Kidney epithelial cell (primary cell): ENCODE data around the gene RABGAP1L. TPM values are rescaled to one million over a fixed set of nuclear protein-coding genes. Genes with fewer than 3 reads are reported as not detected.
"Not testable (repeated sequence)": the region's sequence is repeated elsewhere in the genome, so short reads cannot be mapped to it uniquely, and the experiment has no call there.

Source experiments
- DNase-seq: peaks from one replicate; pipeline ENCODE4 v3.0.0-alpha.2; 2010; ENCODE audit warnings: low read depth
- H3K27me3 ChIP-seq: 2 replicates; pipeline ENCODE4 v1.6.0; 2011; ENCODE audit warnings: low read length; ENCODE audit not compliant: control insufficient read depth, insufficient read depth
- H3K36me3 ChIP-seq: 2 replicates; pipeline ENCODE4 v1.5.1; 2011; ENCODE audit warnings: low read length; ENCODE audit not compliant: control insufficient read depth, insufficient read depth
- H3K4me3 ChIP-seq: 2 replicates; pipeline ENCODE4 v1.5.1; 2011; ENCODE audit warnings: low read depth, mild to moderate bottlenecking, control low read depth, low read length
- total RNA-seq: library from RNA; depleted of rRNA; stranded (reverse); fragments of >200 nt; gene quantifications from 2 replicates; pipeline ENCODE4 v1.2.3, GENCODE V29; 2015
- TF ChIP-seq, protein P1 (sequence below): IDR thresholded peaks from 2 replicates; pipeline ENCODE4 v1.5.1; 2011; ENCODE audit warnings: mild to moderate bottlenecking, moderate library complexity, low read length, control low read depth, inconsistent platforms; ENCODE audit not compliant: insufficient read depth, poor library complexity, severe bottlenecking

Gene RABGAP1L
- total RNA-seq, 1 donor from 2014 or later: 22.1 TPM

DNA sequence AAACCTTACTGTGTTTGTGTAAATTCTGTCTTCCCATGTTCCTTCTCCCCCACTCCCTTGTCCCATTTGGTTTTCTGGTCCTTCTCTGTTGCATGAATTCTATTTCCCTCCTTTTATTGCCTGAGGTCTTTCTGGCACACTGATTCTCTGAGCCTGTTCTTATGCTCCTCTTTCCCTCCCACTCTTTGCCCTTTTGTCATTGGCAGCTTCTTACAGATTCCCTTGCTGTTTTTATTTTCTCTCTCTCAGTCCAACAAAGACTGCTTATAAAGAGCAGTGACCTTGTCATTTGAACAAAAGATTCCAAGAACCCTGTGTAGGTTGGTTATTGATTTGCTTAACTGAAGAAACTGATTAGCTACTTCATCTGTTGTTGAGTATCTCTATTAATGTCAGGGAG, 338.2 kb downstream of the RABGAP1L start:
- TF ChIP-seq, protein P1, sequence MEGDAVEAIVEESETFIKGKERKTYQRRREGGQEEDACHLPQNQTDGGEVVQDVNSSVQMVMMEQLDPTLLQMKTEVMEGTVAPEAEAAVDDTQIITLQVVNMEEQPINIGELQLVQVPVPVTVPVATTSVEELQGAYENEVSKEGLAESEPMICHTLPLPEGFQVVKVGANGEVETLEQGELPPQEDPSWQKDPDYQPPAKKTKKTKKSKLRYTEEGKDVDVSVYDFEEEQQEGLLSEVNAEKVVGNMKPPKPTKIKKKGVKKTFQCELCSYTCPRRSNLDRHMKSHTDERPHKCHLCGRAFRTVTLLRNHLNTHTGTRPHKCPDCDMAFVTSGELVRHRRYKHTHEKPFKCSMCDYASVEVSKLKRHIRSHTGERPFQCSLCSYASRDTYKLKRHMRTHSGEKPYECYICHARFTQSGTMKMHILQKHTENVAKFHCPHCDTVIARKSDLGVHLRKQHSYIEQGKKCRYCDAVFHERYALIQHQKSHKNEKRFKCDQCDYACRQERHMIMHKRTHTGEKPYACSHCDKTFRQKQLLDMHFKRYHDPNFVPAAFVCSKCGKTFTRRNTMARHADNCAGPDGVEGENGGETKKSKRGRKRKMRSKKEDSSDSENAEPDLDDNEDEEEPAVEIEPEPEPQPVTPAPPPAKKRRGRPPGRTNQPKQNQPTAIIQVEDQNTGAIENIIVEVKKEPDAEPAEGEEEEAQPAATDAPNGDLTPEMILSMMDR: no peak
- Histone ChIP-seq H3K27me3 (no peaks in the 10 kb centered on the region), H3K36me3 (no peaks in the 10 kb centered on the region), H3K4me3 (no peak overlapping the region)
- DNase-seq: no peak

DNA sequence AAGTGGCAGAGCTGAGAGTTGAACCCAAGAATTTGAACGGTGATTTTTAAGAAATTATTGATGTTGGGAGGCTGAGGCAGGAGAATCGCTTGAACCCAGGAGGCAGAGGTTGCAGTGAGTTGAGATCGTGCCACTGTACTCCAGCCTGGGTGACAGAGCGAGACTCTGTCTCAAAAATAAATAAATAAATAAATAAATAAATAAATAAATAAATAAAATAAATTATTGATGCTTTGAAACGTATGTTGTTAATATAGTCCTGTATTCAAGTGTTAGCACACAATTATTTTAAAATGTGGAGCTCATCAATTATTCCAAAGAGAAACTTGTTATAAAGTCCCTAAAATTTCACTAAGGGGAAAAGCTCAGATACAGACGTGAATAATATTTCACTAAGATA, 357.4 kb downstream of the RABGAP1L start:
- not testable (repeated sequence) for H3K4me3 ChIP-seq, DNase-seq, H3K36me3 ChIP-seq, H3K27me3 ChIP-seq

DNA sequence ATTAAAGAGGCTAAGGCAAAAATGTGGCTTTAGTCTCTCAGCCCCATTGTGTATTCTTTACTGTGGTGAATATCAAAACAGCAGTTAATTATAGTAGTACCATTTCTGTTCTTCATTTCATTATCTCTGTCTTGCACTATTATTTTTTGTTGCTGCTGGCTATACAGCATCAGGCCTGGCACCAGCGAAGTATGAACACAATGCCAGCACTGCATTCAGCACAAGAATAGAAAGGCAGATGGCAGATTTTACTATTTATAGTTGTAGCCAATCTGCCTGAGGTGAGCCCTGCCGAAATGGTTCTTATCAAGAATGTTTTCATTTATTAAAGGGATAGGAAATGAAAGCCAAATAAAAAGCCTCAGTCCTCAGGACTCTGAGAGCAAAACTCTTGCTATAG, 360.5 kb downstream of the RABGAP1L start:
- no peak for DNase-seq
- Histone ChIP-seq H3K36me3 (no peaks in the 10 kb centered on the region), H3K4me3 (no peak overlapping the region), H3K27me3 (no peaks in the 10 kb centered on the region)
- TF ChIP-seq, protein P1: no peak

DNA sequence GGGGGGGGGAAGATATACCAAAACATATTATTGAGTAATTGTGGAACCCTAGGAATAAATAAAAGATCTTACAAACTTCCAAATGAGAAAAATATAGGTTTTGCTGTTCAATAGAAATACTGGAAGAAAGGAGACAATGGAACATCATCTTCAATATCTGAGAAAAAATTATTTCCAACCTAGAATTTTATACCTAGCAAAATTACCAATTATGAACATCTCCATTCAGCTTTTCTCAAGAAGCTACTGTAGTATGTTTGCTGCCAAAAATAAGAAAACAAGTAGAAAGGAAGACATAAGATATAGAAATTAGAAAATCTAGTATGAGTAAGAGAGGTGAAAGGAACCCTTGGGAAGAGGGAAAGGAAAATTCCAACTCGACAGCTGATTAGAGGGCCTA, 372.4 kb downstream of the RABGAP1L start:
- TF ChIP-seq, protein P1: no peak
- no peaks in the 10 kb centered on the region for H3K27me3 ChIP-seq
- no peak for DNase-seq
- H3K4me3 ChIP-seq: no peak overlapping the region
- no peaks in the 10 kb centered on the region for H3K36me3 ChIP-seq

DNA sequence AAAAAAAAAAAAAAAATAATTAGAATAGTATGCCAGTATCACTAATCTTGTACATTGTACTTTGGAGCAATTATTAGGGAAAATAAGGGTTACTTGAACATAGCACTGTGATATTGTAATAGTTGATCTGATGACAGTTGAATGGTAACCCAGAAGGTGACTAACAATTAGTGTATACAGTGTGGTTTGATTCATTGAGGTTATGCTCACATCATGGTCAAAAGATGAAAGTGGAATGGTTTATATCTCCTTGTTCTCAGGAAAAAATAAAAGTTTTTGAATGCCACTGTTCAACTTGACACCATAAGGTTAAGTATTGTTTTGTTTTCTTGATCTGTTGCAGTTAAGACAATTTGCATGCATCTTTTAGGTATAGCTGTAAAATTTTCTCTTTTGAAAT, 375.5 kb downstream of the RABGAP1L start:
- peak; percentile 2 for DNase-seq
- Histone ChIP-seq H3K4me3 (no peak overlapping the region), H3K27me3 (no peaks in the 10 kb centered on the region), H3K36me3 (no peaks in the 10 kb centered on the region)
- TF ChIP-seq, protein P1: no peak

DNA sequence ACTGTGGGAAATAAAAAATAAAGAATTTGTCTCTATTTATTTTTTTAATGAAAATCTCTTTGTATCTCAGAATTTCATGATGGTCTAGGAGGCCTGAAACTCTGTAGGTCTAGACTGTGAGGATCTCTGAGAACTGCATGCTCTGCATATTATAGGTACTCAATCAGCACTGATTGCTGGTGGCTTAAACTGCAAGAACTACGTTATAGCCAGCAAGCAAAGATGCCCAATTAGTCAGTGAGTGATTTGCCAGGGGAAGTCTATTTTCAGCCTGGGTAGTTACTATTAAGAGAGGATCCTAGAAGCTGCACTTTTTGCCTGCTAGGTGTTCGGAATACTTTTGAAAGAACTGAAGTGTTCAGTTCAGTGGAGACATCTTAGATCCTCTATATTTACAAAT, 375.9 kb downstream of the RABGAP1L start:
- DNase-seq: no peak
- TF ChIP-seq, protein P1: no peak
- H3K4me3 ChIP-seq: no peak overlapping the region

DNA sequence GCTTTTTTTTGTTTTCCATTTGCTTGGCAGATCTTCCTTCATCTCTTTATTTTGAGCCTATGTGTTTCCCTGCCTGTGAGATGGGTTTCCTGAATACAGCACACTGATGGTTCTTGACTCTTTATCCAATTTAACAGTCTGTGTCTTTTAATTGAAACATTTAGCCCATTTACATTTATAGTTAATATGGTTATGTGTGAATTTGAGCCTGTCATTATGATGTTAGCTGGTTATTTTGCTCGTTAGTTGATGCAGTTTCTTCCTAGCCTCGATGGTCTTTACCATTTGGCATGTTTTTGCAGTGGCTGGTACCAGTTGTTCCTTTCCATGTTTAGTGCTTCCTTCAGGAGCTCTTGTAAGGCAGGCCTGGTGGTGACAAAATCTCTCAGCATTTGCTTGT, 384.1 kb downstream of the RABGAP1L start:
- H3K36me3 ChIP-seq, H3K4me3 ChIP-seq, H3K27me3 ChIP-seq, DNase-seq: not testable (repeated sequence)

More for the DNA sequence above, 375.9 kb downstream of the RABGAP1L start:
- Histone ChIP-seq H3K27me3 (no peaks in the 10 kb centered on the region), H3K36me3 (no peaks in the 10 kb centered on the region)
